ENCODE data around the gene PRR33. TPM values are rescaled to one million over a fixed set of nuclear protein-coding genes. Genes with fewer than 3 reads are reported as not detected.

The PRR33 gene
- total RNA-seq, 1 experiment from 2014 or later, result not detected

- H3K79me2 ChIP-seq (ENCODE audit: insufficient read depth, low read length), result no peaks in the 10 kb centered on the region
- TF ChIP-seq ATF3 (IDR thresholded peaks at IDR 0.05), result no peak
- no peak for TF ChIP-seq JUND (IDR thresholded peaks at IDR 0.05)
- H3K9me2 ChIP-seq (ENCODE audit: insufficient read depth), result no peaks in the 10 kb centered on the region
- no peak overlapping the region for H3K9ac ChIP-seq (ENCODE audit: low read length)
- H3K4me1 ChIP-seq (ENCODE audit: control insufficient read depth in 1 of 2, insufficient read depth in 2 of 2, low read length in 2 of 2), result no peaks in the 10 kb centered on the region
- ChIA-PET CTCF (no interaction called here), POLR2A (no interaction called here), RAD21 (ENCODE audit: low non-redundant PET in 1 of 2, low total read pairs in 2 of 2, uncharacterized antibody in 2 of 2, unreplicated experiment in 2 of 2) (no interaction called here)
- no peak overlapping the region for H3K4me2 ChIP-seq (ENCODE audit: low read length)
- H3K27me3 ChIP-seq (ENCODE audit: insufficient read depth, low read length), result peaks cover 19% of the 10 kb centered on the region
- H4K20me1 ChIP-seq (ENCODE audit: insufficient read depth), result no peaks in the 10 kb centered on the region
- H3K4me3 ChIP-seq (replicated peaks in 1 of 2; ENCODE audit: low read depth in 1 of 2, low read length in 2 of 2), result no peak overlapping the region
- H3K27ac ChIP-seq (ENCODE audit: low read depth, low read length), result no peak overlapping the region
- DNase-seq (ENCODE audit: low read depth, low spot score) (no peak), ATAC-seq (no peak)
- no peak overlapping the region for H2AFZ ChIP-seq (ENCODE audit: low read depth, low read length, poor library complexity, severe bottlenecking)
- intact Hi-C loops (cut with micrococcal nuclease), result loop anchor here (10.0 kb wide), 1 partner anchor 53 kb away; the partner anchor contains the start of gene MRPL23
- H3K36me3 ChIP-seq (ENCODE audit: control insufficient read depth in 1 of 2, insufficient read depth in 2 of 2, low read length in 2 of 2), result no peaks in the 10 kb centered on the region
- no TSS peak for BruUV-seq (replicated peaks)
- no peaks in the 10 kb centered on the region for H3K9me3 ChIP-seq (ENCODE audit: control insufficient read depth in 1 of 2, insufficient read depth in 1 of 2, low read depth in 1 of 2, low read length in 2 of 2)
These were observed 421 bp upstream of the PRR33 start for GRCh38 chr11:1892116-1892515.

DNA sequence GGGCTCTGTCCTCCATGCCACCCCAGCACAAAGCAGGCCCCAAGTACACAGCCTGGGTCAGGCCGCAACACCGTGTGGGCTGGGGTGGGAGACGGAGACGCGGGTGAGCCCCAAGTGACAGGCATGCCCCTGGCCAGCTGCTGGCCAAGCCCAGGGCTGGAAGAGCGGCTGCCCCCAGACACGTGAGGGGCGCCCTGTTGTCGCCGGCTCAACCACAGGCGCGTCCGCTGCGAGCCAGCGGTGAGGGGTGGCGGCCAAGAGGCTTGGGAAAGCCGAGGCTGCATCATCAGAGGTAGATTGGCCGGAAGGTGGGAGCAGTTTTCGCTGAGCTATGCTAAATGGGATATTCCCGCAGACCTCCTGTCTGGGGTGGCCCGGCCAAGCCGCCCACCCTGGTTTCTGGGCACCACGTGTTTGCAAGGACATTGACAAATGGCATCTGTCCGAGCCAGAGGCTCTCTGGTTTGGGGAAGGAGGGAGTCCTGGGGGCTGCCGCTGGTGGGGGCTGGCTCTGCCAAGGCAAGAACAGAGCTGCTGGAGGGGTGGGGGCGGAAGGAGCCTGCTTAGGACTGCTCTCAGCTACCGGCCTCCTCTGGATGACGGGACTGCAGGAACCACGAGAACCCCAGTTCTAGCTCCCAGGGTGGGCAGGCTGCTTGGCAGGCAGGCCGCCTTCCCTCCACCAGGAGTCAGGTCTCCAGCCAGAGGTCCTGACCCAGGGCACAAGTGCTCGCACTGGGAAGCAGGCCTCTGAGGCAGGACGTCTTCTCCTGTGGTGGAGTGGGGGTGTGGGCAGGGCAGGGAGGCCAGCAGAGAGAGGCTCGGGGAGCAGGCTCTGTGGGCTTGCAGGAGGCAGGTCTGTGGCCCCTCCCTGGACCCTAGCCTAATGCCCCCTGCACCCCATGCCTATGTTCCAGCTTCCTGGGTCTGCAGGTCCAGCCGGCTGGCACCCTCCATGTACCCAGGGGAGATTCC, 552 bp downstream of the PRR33 start:
- DNase-seq (ENCODE audit: low read depth, low spot score) (no peak), ATAC-seq (no peak)
- H2AFZ ChIP-seq (ENCODE audit: low read depth, low read length, poor library complexity, severe bottlenecking), result no peak overlapping the region
- peaks cover 10% of the 10 kb centered on the region; the same call in 1 of the 2 replicates for H3K27me3 ChIP-seq (ENCODE audit: insufficient read depth, low read length)
- no peak overlapping the region for H3K9ac ChIP-seq (ENCODE audit: low read length)
- ChIA-PET RAD21 (ENCODE audit: low non-redundant PET in 1 of 2, low total read pairs in 2 of 2, uncharacterized antibody in 2 of 2, unreplicated experiment in 2 of 2) (no interaction called here), POLR2A (no interaction called here), CTCF (interaction anchor here (0.6 kb wide), 1 partner anchor 15 kb away, joined by 3 read pairs; no protein-coding TSS in a partner anchor)
- intact Hi-C loops (cut with micrococcal nuclease), result loop anchor here (10.0 kb wide), 1 partner anchor 54 kb away; the partner anchor contains the start of gene MRPL23
- no peak overlapping the region for H3K4me3 ChIP-seq (replicated peaks in 1 of 2; ENCODE audit: low read depth in 1 of 2, low read length in 2 of 2)
- no peaks in the 10 kb centered on the region for H4K20me1 ChIP-seq (ENCODE audit: insufficient read depth)
- H3K79me2 ChIP-seq (ENCODE audit: insufficient read depth, low read length), result no peaks in the 10 kb centered on the region
- no peak overlapping the region for H3K4me2 ChIP-seq (ENCODE audit: low read length)
- no peaks in the 10 kb centered on the region for H3K4me1 ChIP-seq (ENCODE audit: control insufficient read depth in 1 of 2, insufficient read depth in 2 of 2, low read length in 2 of 2)
- H3K9me3 ChIP-seq (ENCODE audit: control insufficient read depth in 1 of 2, insufficient read depth in 1 of 2, low read depth in 1 of 2, low read length in 2 of 2), result no peaks in the 10 kb centered on the region
- no peaks in the 10 kb centered on the region for H3K9me2 ChIP-seq (ENCODE audit: insufficient read depth)
- no peaks in the 10 kb centered on the region for H3K36me3 ChIP-seq (ENCODE audit: control insufficient read depth in 1 of 2, insufficient read depth in 2 of 2, low read length in 2 of 2)
- no TSS peak for BruUV-seq (replicated peaks)
- H3K27ac ChIP-seq (ENCODE audit: low read depth, low read length), result no peak overlapping the region
- TF ChIP-seq EZH2phosphoT487 (IDR thresholded peaks at IDR 0.05; ENCODE audit: borderline replicate concordance) (no peak), ZFX (IDR thresholded peaks at IDR 0.05) (no peak), ZNF274 (IDR thresholded peaks at IDR 0.05; ENCODE audit: low read depth, low read length) (no peak), SRF (IDR thresholded peaks at IDR 0.05; ENCODE audit: low read depth) (no peak), ELF1 (IDR thresholded peaks at IDR 0.05; ENCODE audit: borderline replicate concordance, low read depth) (no peak), JUND (IDR thresholded peaks at IDR 0.05) (no peak), ATF3 (IDR thresholded peaks at IDR 0.05) (no peak), CEBPB (IDR thresholded peaks at IDR 0.05; ENCODE audit: low read depth) (no peak), POLR2A (IDR thresholded peaks at IDR 0.05; ENCODE audit: borderline replicate concordance, extremely low read depth, insufficient read depth, insufficient read length) (no peak), CTCF (IDR thresholded peaks at IDR 0.05 in 2 of 3, conservative IDR thresholded peaks at IDR 0.05 in 1 of 3; ENCODE audit: borderline replicate concordance in 1 of 3, insufficient read depth in 1 of 3, low read depth in 2 of 3, low read length in 2 of 3) (no peak), RAD21 (IDR thresholded peaks at IDR 0.05; ENCODE audit: low read depth) (no peak), EGR1 (IDR thresholded peaks at IDR 0.05; ENCODE audit: low read depth) (no peak)
- TF ChIP-seq, protein P1, sequence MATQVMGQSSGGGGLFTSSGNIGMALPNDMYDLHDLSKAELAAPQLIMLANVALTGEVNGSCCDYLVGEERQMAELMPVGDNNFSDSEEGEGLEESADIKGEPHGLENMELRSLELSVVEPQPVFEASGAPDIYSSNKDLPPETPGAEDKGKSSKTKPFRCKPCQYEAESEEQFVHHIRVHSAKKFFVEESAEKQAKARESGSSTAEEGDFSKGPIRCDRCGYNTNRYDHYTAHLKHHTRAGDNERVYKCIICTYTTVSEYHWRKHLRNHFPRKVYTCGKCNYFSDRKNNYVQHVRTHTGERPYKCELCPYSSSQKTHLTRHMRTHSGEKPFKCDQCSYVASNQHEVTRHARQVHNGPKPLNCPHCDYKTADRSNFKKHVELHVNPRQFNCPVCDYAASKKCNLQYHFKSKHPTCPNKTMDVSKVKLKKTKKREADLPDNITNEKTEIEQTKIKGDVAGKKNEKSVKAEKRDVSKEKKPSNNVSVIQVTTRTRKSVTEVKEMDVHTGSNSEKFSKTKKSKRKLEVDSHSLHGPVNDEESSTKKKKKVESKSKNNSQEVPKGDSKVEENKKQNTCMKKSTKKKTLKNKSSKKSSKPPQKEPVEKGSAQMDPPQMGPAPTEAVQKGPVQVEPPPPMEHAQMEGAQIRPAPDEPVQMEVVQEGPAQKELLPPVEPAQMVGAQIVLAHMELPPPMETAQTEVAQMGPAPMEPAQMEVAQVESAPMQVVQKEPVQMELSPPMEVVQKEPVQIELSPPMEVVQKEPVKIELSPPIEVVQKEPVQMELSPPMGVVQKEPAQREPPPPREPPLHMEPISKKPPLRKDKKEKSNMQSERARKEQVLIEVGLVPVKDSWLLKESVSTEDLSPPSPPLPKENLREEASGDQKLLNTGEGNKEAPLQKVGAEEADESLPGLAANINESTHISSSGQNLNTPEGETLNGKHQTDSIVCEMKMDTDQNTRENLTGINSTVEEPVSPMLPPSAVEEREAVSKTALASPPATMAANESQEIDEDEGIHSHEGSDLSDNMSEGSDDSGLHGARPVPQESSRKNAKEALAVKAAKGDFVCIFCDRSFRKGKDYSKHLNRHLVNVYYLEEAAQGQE (IDR thresholded peaks at IDR 0.05; ENCODE audit: low read depth), result no peak
